Nephron progenitor cell (in vitro differentiated cells): ENCODE measurements around the gene EEFSEC.
A peak's percentile ranks its signal among the peaks of the same experiment; 100 is the strongest.

Source experiments
- DNase-seq: peaks from one replicate; pipeline ENCODE4 v3.0.0; 2021
- H3K27ac Mint-ChIP-seq: 2 replicates; pipeline ENCODE4 v1.8.0; 2021; ENCODE audit warnings: mild to moderate bottlenecking, moderate library complexity, mixed read lengths
- H3K27me3 Mint-ChIP-seq: 2 replicates; pipeline ENCODE4 v1.8.0; 2021; ENCODE audit warnings: mild to moderate bottlenecking, low read depth, mixed read lengths; ENCODE audit not compliant: poor library complexity
- H3K36me3 Mint-ChIP-seq: 2 replicates; pipeline ENCODE4 v1.8.0; 2021; ENCODE audit warnings: low read depth, mixed read lengths
- H3K4me1 Mint-ChIP-seq: 2 replicates; pipeline ENCODE4 v1.8.0; 2021; ENCODE audit warnings: mixed read lengths
- H3K4me3 Mint-ChIP-seq: 2 replicates; pipeline ENCODE4 v1.8.0; 2021; ENCODE audit warnings: mild to moderate bottlenecking, moderate library complexity, mixed read lengths
- H3K9me3 Mint-ChIP-seq: 2 replicates; pipeline ENCODE4 v1.8.0; 2021; ENCODE audit warnings: mild to moderate bottlenecking, moderate library complexity, mixed read lengths
- TF ChIP-seq, protein P1 (sequence below): fragments of 200-600 bp; sonication (generic); IDR thresholded peaks from 2 replicates; pipeline ENCODE4 v1.5.0; 2021; ENCODE audit warnings: antibody characterized with exemption

The EEFSEC gene

DNA sequence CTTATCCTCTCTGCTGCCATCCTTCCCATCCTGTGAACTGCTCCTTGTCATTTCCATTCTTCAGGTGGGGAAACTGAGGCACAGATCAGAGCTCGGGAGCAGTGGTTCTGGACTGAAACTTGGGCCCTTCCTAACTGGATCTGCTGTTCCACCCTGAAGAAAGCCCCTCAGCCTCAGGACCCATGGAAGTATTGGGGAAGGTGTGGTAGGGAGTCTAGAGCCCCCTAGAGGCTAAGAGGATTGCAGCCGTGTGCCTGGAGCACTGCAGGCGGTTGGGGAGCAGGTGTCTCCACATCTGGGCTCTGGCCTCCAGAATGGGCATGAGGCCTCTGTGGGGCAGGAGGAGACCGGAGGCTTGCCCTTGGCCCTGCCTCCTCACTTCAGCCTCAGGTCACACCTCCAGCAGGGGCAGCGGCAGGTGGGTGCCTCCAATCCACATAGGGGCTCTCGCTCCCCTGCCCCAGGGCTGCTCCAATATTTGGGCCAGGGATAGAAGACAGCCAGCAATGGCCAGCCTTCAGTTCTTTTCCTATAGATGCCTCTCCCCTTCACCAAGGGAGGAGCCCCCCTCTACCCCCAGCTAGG lies 285.3 kb downstream of the EEFSEC start:
- H3K9me3 Mint-ChIP-seq, result no peaks in the 10 kb centered on the region
- TF ChIP-seq, protein P1, sequence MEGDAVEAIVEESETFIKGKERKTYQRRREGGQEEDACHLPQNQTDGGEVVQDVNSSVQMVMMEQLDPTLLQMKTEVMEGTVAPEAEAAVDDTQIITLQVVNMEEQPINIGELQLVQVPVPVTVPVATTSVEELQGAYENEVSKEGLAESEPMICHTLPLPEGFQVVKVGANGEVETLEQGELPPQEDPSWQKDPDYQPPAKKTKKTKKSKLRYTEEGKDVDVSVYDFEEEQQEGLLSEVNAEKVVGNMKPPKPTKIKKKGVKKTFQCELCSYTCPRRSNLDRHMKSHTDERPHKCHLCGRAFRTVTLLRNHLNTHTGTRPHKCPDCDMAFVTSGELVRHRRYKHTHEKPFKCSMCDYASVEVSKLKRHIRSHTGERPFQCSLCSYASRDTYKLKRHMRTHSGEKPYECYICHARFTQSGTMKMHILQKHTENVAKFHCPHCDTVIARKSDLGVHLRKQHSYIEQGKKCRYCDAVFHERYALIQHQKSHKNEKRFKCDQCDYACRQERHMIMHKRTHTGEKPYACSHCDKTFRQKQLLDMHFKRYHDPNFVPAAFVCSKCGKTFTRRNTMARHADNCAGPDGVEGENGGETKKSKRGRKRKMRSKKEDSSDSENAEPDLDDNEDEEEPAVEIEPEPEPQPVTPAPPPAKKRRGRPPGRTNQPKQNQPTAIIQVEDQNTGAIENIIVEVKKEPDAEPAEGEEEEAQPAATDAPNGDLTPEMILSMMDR, result peak; percentile 47
- no peak overlapping the region for H3K4me3 Mint-ChIP-seq
- no peaks in the 10 kb centered on the region for H3K36me3 Mint-ChIP-seq
- H3K4me1 Mint-ChIP-seq, result peaks cover 17% of the 10 kb centered on the region
- no peak for DNase-seq
- H3K27me3 Mint-ChIP-seq, result peaks cover 70% of the 10 kb centered on the region
- no peak overlapping the region for H3K27ac Mint-ChIP-seq

GRCh38 chr3:128439226-128439625 lies 285.9 kb downstream of the EEFSEC start:
- DNase-seq, result no peak
- TF ChIP-seq, protein P1, result no peak
- no peaks in the 10 kb centered on the region for H3K9me3 Mint-ChIP-seq
- peaks cover 12% of the 10 kb centered on the region for H3K4me1 Mint-ChIP-seq
- H3K36me3 Mint-ChIP-seq, result no peaks in the 10 kb centered on the region
- peaks cover 68% of the 10 kb centered on the region for H3K27me3 Mint-ChIP-seq
- H3K4me3 Mint-ChIP-seq, result no peak overlapping the region
- H3K27ac Mint-ChIP-seq, result no peak overlapping the region

GRCh38 chr3:128442070-128442469 lies 288.8 kb downstream of the EEFSEC start:
- TF ChIP-seq, protein P1, result no peak
- Mint-ChIP-seq H3K4me3 (no peak overlapping the region), H3K36me3 (no peaks in the 10 kb centered on the region), H3K27me3 (peaks cover 69% of the 10 kb centered on the region), H3K9me3 (peaks cover 8% of the 10 kb centered on the region), H3K4me1 (peaks cover 6% of the 10 kb centered on the region), H3K27ac (no peak overlapping the region)
- no peak for DNase-seq

GRCh38 chr3:128442949-128443348 lies 289.7 kb downstream of the EEFSEC start:
- Mint-ChIP-seq H3K36me3 (no peaks in the 10 kb centered on the region), H3K27me3 (peaks cover 72% of the 10 kb centered on the region), H3K27ac (no peak overlapping the region), H3K4me1 (peaks cover 6% of the 10 kb centered on the region), H3K9me3 (peaks cover 8% of the 10 kb centered on the region), H3K4me3 (no peak overlapping the region)
- DNase-seq, result no peak
- TF ChIP-seq, protein P1, result no peak

GRCh38 chr3:128443771-128444170 lies 290.5 kb downstream of the EEFSEC start:
- H3K27me3 Mint-ChIP-seq, result peaks cover 75% of the 10 kb centered on the region
- H3K27ac Mint-ChIP-seq, result no peak overlapping the region
- TF ChIP-seq, protein P1, result no peak
- no peaks in the 10 kb centered on the region for H3K36me3 Mint-ChIP-seq
- DNase-seq, result no peak
- peaks cover 11% of the 10 kb centered on the region for H3K4me1 Mint-ChIP-seq
- H3K4me3 Mint-ChIP-seq, result no peak overlapping the region
- peaks cover 12% of the 10 kb centered on the region for H3K9me3 Mint-ChIP-seq

GRCh38 chr3:128445357-128445756 lies 292.1 kb downstream of the EEFSEC start:
- Mint-ChIP-seq H3K4me3 (no peak overlapping the region), H3K4me1 (peaks cover 13% of the 10 kb centered on the region), H3K9me3 (peaks cover 12% of the 10 kb centered on the region), H3K27me3 (peaks cover 71% of the 10 kb centered on the region), H3K36me3 (no peaks in the 10 kb centered on the region), H3K27ac (no peak overlapping the region)
- TF ChIP-seq, protein P1, result no peak
- no peak for DNase-seq
